HG03196 (cell line): ENCODE measurements around the gene ACTR3.
A peak's percentile ranks its signal among the peaks of the same experiment; 100 is the strongest.
"Not testable (repeated sequence)": the region's sequence is repeated elsewhere in the genome, so short reads cannot be mapped to it uniquely, and the experiment has no call there.

Source experiments
- ATAC-seq: cut with Tn5 transposase; IDR thresholded peaks from one replicate; pipeline ENCODE4 v1.9.1; 2021; ENCODE audit not compliant: unreplicated experiment

ACTR3 gene

DNA sequence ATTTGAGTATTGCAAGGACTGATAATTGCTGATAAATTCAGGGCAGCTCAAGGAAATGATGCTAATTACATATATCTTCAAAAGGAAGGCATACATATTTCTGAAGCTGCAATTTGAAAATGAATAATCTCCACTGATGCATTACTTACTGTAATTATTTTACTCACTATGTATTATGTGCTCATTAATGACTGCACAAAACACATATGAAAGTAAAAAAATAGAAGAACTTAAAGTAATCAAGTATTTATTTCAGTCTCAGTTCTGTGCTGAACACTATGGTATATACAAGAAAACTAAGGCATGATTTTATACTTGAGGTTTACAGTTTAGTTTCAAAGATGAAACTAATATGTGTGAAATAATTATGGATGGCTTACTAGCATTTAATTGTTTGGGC, 9.3 kb downstream of the ACTR3 start:
- ATAC-seq: no peak

DNA sequence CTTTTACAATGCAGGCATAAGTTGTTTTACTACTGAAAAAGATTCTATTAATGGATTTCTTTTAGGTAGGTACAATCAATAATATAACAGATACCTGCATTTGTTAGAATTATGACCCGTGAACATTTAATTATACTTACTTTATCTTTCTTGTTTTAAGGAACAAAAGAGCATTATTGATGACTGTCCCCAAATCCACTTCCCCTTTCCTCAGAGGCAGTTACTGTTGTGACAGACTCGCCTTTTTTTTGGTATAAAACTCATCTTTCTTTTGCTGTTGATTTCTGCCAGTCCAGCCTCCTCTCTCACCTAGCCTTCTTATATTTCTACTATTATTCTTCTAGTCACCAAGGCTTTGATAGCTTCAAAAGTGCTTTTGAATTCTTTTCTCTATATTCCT, 12.1 kb downstream of the ACTR3 start:
- ATAC-seq: no peak

DNA sequence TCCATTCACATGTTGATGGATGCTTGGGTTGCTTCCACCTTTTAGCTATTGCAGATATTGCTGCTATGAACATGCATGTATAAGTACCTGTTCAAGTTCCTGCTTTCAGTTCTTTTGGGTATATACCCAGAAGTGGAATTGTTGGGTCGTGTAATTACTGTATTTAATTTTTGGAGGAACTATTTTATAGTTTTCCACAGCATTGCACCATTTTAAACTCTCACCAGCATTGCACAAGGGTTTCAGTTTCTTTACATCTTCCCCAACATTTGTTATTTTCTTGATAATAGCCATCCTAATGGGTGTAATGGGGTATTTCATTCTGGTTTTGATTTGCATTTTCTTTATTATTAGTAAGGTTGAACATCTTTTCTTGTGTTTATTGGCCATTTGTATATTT, 16.0 kb downstream of the ACTR3 start:
- no peak for ATAC-seq

DNA sequence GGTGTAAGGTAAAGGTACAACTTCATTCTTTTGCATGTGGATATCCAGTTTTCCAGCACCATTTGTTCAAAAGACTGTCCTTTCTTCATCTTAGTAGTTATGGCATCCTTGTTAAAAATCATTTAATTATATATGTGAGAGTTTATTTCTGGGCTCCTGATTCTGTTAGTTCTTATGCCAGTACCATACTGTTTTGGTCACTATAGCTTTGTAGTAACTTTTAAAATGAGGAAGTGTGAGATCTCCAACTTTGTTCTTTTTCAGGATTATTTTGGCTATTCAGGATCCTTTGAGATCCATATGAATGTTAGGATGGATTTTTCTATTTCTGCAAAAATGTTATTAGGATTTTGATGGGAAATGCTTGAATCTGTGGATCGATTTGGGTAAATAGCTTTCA, 16.8 kb downstream of the ACTR3 start:
- ATAC-seq: no peak

DNA sequence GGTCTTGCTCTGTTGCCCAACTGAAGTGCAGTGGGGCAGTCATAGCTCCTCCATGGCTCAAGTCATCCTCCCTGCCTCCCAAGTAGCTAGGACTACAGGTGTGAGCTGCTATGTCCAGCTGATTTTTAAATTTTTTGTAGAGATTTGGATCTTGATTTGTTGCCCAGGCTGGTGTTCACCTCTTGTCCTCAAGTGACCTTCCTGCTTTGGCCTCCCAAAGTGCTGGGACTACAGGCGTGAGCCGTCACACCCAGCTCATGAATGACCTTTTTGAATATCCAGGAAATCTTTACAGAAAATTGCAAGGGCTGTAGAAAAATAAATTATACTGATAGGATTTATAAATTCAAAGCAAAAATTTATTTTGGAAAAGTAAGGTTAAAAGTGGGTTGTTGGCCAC, 17.4 kb downstream of the ACTR3 start:
- no peak for ATAC-seq

DNA sequence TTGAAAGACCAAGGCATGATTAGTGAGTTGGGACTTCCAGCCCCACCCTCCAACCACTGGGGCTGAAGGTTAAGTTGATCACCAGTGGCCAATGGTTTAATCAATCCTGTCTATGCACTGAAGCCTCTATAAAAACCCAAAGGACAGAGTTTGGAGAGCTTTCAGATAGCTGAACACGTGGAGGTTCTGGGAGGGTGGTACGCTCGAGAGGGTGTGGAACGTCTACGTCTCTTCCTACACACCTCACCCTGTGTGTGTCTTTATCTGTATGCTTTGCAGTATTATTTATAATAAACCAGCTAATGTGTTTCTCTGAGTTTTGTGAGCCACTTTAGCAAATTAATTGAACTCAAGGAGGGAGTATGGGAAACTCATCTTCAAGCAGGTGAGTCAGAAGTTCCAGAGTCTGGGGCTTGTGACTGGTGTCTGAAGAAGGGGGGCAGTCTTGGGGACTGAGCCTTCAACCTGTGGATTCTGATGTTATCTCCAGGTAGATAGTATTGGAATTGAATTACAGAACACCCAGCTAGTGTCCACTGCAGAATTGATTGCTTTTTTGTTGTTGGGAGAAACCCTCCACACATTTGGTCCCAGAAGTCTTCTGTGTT, 20.3 kb downstream of the ACTR3 start:
- ATAC-seq: peak; percentile 35

DNA sequence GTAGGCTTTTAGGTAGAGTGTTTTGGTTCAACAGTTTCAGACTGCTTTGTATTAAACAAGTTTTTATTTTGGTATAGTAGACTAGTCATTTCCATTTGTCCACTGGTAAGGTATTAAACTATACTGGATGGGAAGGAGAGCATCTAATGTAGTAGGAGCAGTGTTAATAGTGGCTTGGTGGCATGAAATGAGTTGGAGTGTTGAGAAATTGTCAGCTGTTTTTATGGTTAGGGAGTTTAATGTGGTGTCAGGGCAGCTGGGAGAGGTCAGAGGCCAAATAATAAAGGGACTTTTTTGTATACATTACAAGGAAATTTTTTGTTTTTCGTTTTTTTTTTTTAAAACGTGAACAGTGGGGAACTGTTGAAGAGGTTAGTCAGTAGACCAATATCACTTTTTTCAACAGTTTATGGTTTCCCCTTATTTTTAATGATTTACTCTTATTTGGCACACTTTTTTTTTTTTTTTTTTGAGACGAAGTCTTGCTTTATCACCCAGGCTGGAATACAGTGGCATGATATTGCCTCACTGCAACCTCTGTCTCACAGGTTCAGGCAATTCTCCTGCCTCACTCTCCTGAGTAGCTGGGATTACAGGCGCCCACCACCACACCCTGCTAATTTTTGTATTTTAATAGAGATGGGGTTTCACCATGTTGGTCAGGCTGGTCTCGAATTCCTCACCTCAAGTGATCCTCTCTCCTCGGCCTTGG, 21.2 kb downstream of the ACTR3 start:
- ATAC-seq: peak; percentile 48

DNA sequence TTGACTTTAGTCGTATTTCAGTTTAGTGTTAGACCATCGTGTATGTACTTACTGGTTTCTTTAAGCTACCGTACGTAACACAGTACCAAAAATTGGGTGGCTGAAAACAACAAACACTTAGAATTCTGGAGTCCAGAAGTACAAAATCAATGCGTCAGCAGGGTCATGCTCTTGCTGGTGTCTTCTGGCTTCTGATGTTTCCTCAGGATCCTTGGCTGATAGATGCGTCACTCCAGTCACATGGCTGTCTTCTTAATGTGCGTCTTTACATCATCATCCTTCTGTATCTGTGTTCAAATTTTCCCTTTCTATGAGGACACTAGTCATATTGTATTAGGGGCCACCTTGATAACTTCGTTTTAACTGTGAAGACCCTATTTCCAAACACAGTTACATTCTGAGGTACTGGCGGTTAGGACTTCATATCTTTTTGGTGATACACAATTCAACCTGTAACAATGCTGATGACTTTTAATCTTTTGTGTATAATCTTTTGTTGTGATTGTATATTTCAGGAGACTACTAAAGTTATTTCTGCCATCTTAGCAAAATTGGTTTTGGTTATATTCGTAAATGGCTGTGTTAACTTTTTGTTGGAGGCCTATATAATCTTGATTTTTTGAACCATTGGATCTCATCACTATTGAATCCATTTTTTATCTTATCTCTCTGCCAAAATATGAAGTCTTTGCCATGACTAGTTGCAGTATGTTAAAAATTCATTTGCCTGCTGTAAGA, 25.4 kb downstream of the ACTR3 start:
- ATAC-seq: no peak

DNA sequence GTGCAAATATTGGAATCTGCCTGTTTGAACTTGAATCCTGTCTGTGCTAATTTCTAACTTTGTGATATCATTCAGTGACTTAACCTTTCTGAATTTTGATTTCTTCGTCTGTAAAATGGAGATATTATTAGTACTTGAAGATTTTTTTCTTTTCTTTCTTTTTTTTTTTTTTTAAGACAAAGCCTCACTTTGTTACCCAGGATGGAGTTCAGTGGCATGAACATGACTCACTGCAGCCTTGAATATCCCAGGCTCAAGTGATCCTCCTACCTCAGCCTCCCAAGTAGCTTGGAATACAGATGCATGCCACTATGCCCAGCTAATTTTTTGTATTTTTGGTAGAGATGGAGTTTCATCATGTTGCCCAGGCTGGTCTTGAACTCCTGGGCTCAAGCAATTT, 28.3 kb downstream of the ACTR3 start:
- no peak for ATAC-seq

DNA sequence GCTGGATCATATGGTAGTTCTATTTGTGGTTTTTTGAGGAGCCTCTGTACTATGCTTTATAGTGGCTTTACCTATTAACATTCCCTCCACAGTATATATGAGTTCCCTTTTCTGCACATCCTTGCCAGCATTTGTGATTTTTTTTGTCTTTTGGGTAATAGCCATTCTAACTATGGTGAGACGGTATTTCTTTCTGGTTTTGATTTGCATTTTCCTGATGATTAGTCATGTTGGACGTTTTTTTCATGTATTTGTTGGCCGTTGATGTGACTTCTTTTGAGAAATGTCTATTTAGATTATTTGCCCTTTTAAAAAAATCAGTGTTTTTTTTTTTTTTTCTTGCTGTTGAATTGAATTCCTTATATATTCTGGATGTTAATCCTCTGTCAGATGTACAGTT, 31.1 kb downstream of the ACTR3 start:
- ATAC-seq: no peak

DNA sequence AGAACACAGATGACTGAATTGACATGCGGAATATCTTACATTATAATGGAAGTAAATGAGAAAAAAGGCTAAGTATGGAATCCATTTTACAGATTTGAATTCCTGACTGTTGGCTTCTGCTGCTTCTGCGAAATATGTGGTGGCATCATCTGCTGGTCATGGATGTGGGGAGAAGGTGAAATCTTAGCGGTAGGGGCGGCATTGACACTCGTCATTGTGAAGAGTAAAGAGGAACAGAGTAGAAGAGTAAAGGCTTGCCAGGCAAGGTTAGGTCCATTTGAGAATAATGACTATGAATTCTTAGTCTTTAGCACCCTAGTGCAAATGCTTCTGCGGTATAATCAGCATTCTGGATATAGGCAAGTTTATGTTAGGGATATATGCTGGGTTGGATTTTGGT, 32.4 kb downstream of the ACTR3 start:
- no peak for ATAC-seq

DNA sequence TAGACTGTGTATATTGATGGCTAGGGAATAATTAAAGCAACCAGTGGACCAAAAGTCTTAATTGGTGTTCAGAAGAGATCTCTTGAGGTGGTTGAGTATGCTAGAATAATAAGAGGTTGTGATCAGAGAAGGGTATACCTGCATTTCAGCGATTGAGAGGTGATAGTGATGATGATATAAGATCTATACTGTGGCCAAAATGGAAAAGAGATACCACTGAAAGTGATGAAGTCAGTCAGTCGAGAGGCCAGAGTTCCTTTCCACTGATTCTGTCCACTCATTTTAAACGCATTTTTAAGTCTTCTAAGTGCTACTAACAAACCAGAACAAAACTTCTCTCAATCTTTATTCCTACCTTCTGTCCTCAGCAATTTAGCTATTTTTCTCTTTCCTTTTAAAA, 32.9 kb downstream of the ACTR3 start:
- ATAC-seq: no peak

DNA sequence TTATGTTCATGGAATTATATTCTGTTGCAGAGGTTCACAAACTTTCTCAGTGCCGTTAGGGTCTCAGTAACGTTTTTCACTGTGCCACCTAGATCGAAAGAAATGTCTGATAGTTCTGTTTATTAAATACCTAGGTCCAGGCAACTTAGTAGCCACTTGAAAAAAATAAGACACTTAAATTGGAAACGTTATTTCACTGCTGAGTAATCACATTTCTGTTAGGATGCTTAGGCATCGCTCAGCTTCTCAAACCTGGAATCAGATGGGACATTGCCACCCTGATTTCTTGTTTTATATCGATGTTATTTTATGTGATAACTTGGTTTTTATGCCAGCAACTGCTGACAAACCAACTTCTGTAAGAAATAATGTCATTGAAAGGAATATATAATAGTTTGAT, 36.0 kb downstream of the ACTR3 start:
- no peak for ATAC-seq

DNA sequence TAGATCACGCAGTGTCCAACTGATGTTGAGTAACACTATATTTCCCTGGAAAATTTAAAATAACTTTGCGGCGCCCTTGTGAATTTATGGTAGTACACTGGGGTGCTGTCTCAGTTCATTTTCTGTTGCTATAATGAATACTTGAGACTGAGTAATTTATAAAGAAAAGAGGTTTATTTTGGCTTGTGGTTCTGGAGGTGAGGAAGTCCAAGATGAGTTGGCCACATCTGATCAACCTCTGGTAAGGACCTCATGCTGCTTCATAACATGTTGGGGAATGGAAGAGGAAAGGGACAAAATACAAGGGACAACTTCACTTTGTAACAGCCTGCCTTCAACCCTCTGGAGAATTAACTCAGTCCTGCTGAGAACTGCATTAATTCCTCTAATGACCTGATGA, 36.4 kb downstream of the ACTR3 start:
- no peak for ATAC-seq

DNA sequence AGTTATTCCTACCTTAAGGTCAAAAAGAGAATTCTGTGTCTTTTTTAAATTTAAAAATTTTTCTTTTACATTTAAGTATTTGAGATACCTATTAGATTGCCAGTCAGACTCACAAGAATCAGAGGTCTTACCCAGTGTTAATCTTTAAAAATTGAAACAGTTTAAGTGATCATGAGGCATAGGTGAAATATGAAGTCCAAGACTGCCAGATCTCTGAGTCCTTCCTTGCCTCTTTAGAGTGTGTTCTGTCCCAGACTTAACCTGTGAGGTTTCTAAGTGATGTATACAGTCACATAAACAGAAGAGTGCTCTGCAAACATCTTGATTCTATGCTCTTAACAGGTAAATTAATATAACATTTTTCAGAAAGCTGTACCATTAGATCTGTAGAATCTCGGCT, 40.6 kb downstream of the ACTR3 start:
- no peak for ATAC-seq

DNA sequence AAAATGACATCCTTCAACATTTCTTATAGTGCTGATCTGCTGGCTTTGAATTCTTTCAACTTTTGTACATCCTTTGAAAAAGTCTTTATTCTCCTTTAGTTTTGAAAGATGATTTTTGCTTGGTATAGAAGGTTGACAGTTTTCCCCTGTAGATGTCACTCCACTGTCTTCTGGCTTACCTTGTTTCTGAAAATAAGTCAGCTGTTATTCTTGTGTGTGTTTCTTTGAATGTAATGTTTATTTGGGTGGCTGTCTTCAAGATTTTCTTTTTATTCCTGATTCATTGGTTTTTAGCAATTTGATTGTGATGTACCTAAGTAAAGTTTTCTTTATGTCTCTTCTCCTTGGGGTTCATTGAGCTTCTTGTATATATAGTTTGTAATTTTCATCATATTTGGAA, 47.6 kb downstream of the ACTR3 start:
- no peak for ATAC-seq

DNA sequence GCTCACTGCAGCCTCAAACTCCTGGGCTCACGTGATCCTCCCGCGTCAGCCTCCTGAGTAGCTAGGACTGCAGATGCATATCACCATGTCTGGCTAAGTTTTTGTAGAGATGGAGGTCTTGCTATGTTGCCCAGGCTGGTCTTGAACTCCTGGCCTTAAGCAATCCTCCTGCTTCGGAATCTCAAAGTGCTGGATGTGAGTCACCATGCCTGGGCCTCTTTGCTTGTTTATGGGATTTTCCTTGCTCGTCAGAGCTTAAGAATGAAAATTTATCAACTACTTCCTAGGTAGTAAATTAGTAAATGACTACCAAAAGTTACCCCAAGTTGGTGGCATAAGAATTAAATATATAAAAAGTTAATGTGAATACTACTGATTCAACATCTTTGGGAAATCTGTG, 51.0 kb downstream of the ACTR3 start:
- ATAC-seq: no peak

DNA sequence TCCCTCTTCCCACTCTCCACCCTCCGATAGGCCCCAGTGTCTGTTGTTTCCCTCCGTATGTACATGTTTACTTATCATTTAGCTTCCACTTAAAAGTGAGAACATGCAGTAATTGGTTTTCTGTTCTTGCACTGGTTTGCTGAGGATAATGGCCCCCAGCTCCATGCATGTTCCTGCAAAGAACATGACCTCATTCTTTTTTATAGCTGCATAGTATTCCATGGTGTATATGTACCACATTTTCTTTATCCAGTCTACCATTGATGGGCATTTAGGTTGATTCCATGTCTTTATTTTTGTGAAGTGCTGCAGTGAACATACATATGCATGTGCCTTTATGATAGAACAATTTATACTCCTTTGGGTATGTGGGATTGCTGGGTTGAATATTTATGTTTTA, 55.9 kb downstream of the ACTR3 start:
- ATAC-seq: not testable (repeated sequence)

DNA sequence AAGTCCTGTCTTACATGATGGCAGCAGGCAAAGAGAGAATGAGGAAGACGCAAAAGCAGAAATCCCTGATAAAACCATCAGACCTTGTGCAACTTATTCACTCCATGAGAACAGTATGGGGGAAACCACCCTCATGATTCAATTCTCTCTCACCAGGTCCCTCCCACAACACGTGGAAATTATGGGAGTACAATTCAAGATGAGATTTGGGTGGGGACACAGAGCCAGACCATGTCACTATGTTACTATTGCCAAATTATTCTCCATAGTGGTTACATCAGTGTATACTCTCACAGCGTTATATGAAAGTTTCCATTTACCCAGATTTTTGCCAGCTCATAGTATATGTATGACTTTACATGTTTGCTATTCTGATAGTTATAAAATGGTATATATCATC, 61.0 kb downstream of the ACTR3 start:
- not testable (repeated sequence) for ATAC-seq

DNA sequence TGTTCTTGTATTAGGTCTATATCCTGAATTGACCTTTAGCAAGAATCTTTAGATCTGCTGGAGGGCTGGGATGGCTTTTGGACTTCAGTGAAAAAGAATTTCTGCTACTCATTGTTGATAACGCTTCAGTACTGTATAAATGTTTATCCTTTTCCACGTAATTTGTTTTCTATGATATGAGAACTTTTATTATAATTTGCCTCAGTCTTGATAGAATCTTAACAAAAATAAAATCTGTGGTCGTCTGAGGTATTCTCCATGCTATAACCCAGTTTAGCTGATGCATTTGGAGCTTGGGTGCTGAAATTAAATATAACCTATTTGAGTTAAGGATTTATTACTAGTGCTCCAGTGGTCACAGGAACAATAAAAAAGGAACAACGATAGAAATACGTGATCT, 71.1 kb downstream of the ACTR3 start:
- ATAC-seq: no peak

DNA sequence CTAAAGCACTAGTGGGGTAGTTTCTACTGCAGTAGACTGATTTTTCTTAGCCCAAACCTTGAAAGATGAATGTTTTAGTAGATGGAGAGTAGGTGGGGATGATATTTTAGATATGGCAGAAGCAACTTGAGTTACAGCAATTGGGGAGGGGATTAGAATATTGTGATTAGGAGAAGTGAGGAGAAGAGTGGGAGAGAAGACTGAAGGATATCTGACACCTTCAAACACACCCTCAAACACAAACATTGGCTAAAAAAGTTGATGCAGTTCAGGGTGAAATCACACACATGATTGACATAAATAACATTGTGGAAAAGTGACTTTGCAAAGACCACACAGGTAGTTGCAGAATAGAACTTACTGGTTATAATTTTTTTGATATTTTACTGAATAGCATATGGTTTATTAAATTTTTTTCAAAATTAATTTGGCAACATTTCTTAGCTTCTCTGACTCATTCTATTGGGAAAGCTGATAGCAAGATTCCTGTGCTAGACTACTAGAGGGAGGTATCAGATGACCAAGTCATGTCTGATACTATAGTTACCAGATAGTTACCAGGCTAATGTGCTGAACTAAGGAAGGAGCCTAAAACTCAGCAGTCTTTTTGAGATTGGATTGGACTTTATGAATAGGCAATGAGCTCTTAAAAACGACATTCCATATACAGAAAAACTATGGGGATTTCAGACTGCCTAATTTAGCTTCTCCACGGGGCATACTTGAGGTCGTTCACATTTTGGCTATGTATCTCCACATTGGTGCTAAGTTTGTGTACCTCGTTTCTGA, 73.0 kb downstream of the ACTR3 start:
- ATAC-seq: no peak

DNA sequence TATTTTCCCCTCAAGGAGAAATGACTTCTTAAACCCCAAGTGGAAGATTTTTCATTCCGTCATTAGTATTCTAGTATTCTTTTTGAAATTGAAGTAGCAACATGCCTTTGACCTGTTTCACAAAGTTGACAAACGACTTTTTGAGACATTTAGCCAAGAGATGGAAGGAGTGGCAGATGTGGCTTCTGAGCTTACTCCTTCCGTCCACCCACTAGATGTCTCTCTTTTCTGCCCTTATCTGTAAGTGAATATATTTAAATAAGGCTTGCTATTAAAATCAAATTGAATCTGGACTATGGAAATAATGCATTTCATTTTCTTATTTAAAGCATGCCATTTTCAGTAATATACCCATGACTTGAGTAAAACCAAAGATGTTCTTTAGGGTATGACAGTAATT, 74.1 kb downstream of the ACTR3 start:
- ATAC-seq: no peak
